ENCODE measurements around the gene PRKCQ. TPM values are rescaled to one million over a fixed set of nuclear protein-coding genes. Genes with fewer than 3 reads are reported as not detected.

Gene PRKCQ
- total and polyA plus RNA-seq, 2 of the 4 experiments (the other 2 are of a cell fraction): under 0.01 to 0.03 TPM

- H3K79me1 ChIP-seq (ENCODE audit: low read depth in 1 of 2, low read length in 2 of 2): no peaks in the 10 kb centered on the region
- no peaks in the 10 kb centered on the region; the same call in 1 of the 2 replicates for H3K9me1 ChIP-seq (ENCODE audit: insufficient read depth, low read length)
- H2BK20ac ChIP-seq (ENCODE audit: low read depth, low read length): no peak overlapping the region
- intact Hi-C loops (cut with micrococcal nuclease): loop anchor here (5.0 kb wide), 1 partner anchor 835 kb away; no protein-coding TSS in a partner anchor
- H2AK9ac ChIP-seq (replicated peaks; ENCODE audit: low read depth, low read length, poor library complexity): no peak overlapping the region
- H3K18ac ChIP-seq (ENCODE audit: low read depth, low read length): no peak overlapping the region
- no peak overlapping the region for H2AK5ac ChIP-seq (ENCODE audit: low read depth, low read length)
- no peak overlapping the region for H3K4ac ChIP-seq (ENCODE audit: low read depth, low read length)
- H3K4me1 ChIP-seq (ENCODE audit: control insufficient read depth, insufficient read depth, low read length): 0 out of 2 replicates have a peak, but pooled peaks cover 2% of the 10 kb centered on the region
- ChIA-PET CTCF (interaction anchor here (0.7 kb wide), 1 partner anchor 86 kb away, joined by 3 read pairs; no protein-coding TSS in a partner anchor), POLR2A (ENCODE audit: unreplicated experiment) (no interaction called here)
- H4K91ac ChIP-seq (ENCODE audit: insufficient read depth, low read depth, low read length): no peak overlapping the region
- no peak overlapping the region for H3K14ac ChIP-seq (replicated peaks; ENCODE audit: low read depth, low read length)
- TF ChIP-seq RCOR1 (IDR thresholded peaks at IDR 0.05; ENCODE audit: insufficient replicate concordance, low read length) (no peak), SMC3 (IDR thresholded peaks at IDR 0.05; ENCODE audit: low read depth, low read length) (no peak), FOS (IDR thresholded peaks at IDR 0.05; ENCODE audit: low read depth, low read length) (no peak), MAZ (IDR thresholded peaks at IDR 0.05; ENCODE audit: borderline replicate concordance, low read depth, low read length) (no peak), MAFK (IDR thresholded peaks at IDR 0.05; ENCODE audit: low read depth, low read length) (no peak), ELK1 (IDR thresholded peaks at IDR 0.05; ENCODE audit: borderline replicate concordance, low read depth, low read length) (no peak), RFX5 (IDR thresholded peaks at IDR 0.05; ENCODE audit: low read depth, low read length) (no peak), POLR2A (IDR thresholded peaks at IDR 0.05; ENCODE audit: low read depth, low read length) (no peak), USF2 (IDR thresholded peaks at IDR 0.05; ENCODE audit: low read depth, low read length) (no peak), CTCF (conservative IDR thresholded peaks at IDR 0.05; ENCODE audit: low read depth, low read length) (no peak), CEBPB (IDR thresholded peaks at IDR 0.05; ENCODE audit: low read depth, low read length) (no peak), BHLHE40 (IDR thresholded peaks at IDR 0.05; ENCODE audit: low read depth, low read length) (no peak), RAD21 (IDR thresholded peaks at IDR 0.05; ENCODE audit: low read length) (no peak), NFE2L2 (IDR thresholded peaks at IDR 0.05; ENCODE audit: low read depth, low read length) (no peak), MXI1 (IDR thresholded peaks at IDR 0.05; ENCODE audit: borderline replicate concordance, low read depth, low read length) (no peak), CHD1 (IDR thresholded peaks at IDR 0.05; ENCODE audit: low read depth, low read length) (no peak)
- ATAC-seq (ENCODE audit: low read depth) (no peak), DNase-seq (no peak)
- no peaks in the 10 kb centered on the region for H4K20me1 ChIP-seq (ENCODE audit: insufficient read depth, low read length)
- H3K9me3 ChIP-seq (ENCODE audit: control insufficient read depth, insufficient read depth, low read length): no peaks in the 10 kb centered on the region
- no peak overlapping the region for H3K23ac ChIP-seq (ENCODE audit: low read depth, low read length)
- H3K4me3 ChIP-seq (ENCODE audit: insufficient read depth, low read depth, low read length): no peak overlapping the region
- dilution Hi-C loops (cut with HindIII; ENCODE audit: low sequenced_read_pairs, unreplicated experiment): no loop called here
- BruUV-seq (replicated peaks): no TSS peak
- H3K36me3 ChIP-seq (ENCODE audit: control insufficient read depth, insufficient read depth, low read length): no peaks in the 10 kb centered on the region
- no peak overlapping the region for H4K8ac ChIP-seq (ENCODE audit: low read depth in 2 of 2, low read length in 2 of 2)
- in situ Hi-C loops (cut with MboI; ENCODE audit: low sequenced_read_pairs): no loop called here
- no peak overlapping the region for H4K5ac ChIP-seq (ENCODE audit: low read depth, low read length)
- no peak overlapping the region for H3K4me2 ChIP-seq (ENCODE audit: low read depth, low read length)
- WGBS, 2 experiments (ENCODE audit: extremely low coverage in 2 of 2, insufficient read length in 1 of 2): no CpG with 5 or more reads among the region's 5 CpGs
- H2AFZ ChIP-seq (replicated peaks; ENCODE audit: low read length, poor library complexity): no peak overlapping the region
- H2BK120ac ChIP-seq (ENCODE audit: low read depth, low read length): no peak overlapping the region
- H3K27ac ChIP-seq (ENCODE audit: insufficient read depth, low read length): no peak overlapping the region
- no peak overlapping the region for H2BK5ac ChIP-seq (ENCODE audit: low read depth, low read length, poor library complexity, severe bottlenecking)
- peaks cover 18% of the 10 kb centered on the region for H3K27me3 ChIP-seq (ENCODE audit: control insufficient read depth, insufficient read depth, low read length)
- H2BK15ac ChIP-seq (ENCODE audit: low read depth, low read length): no peak overlapping the region
- no peak overlapping the region for H3K56ac ChIP-seq (ENCODE audit: extremely low read depth, insufficient read depth, low read length)
- H3K9ac ChIP-seq (ENCODE audit: low read depth, low read length): no peak overlapping the region
These were observed 2.2 kb upstream of the PRKCQ start for GRCh38 chr10:6582298-6582697.
